ENCODE measurements around the gene CDHR2.

The CDHR2 gene

GRCh38 chr5:176508603-176509002, 40.5 kb upstream of the CDHR2 start:
- no peak for DNase-seq
- Histone ChIP-seq H3K27me3 (no peaks in the 10 kb centered on the region), H3K27ac (no peak overlapping the region), H3K36me3 (peaks cover 36 to 66% (median 39%) of the 10 kb centered on the region in 3 donors), H3K4me1 (no peaks in the 10 kb centered on the region), H3K9me3 (no peaks in the 10 kb centered on the region), H3K4me3 (no peak overlapping the region)
- intact Hi-C loops (cut with DNase I; ENCODE audit: low total_unique reads), result no loop called here
- no peak for TF ChIP-seq CTCF (IDR thresholded peaks at IDR 0.05)

GRCh38 chr5:176513788-176514187, 35.4 kb upstream of the CDHR2 start:
- Histone ChIP-seq H3K27me3 (no peaks in the 10 kb centered on the region), H3K36me3 (peaks cover 0 to 14% (median 10%) of the 10 kb centered on the region in 3 donors), H3K27ac (no peak overlapping the region), H3K4me3 (no peak overlapping the region), H3K9me3 (no peaks in the 10 kb centered on the region), H3K4me1 (no peaks in the 10 kb centered on the region)
- no peak for TF ChIP-seq CTCF (IDR thresholded peaks at IDR 0.05)
- intact Hi-C loops (cut with DNase I; ENCODE audit: low total_unique reads), result no loop called here
- no peak for DNase-seq

GRCh38 chr5:176514244-176514950, 34.7 kb upstream of the CDHR2 start:
- Histone ChIP-seq H3K4me3 (no peak overlapping the region), H3K36me3 (peaks cover 0 to 8% (median 4%) of the 10 kb centered on the region in 3 donors), H3K4me1 (no peaks in the 10 kb centered on the region), H3K27ac (no peak overlapping the region), H3K9me3 (no peaks in the 10 kb centered on the region), H3K27me3 (no peaks in the 10 kb centered on the region)
- no peak for DNase-seq
- intact Hi-C loops (cut with DNase I; ENCODE audit: low total_unique reads), result no loop called here
- TF ChIP-seq CTCF (IDR thresholded peaks at IDR 0.05), result no peak

GRCh38 chr5:176515396-176515795, 33.7 kb upstream of the CDHR2 start:
- no peak for TF ChIP-seq CTCF (IDR thresholded peaks at IDR 0.05)
- no peak for DNase-seq
- Histone ChIP-seq H3K4me3 (no peak overlapping the region), H3K9me3 (no peaks in the 10 kb centered on the region), H3K4me1 (no peaks in the 10 kb centered on the region), H3K36me3 (no peaks in the 10 kb centered on the region), H3K27ac (no peak overlapping the region), H3K27me3 (peaks cover 0 to 1% of the 10 kb centered on the region in 2 donors)
- intact Hi-C loops (cut with DNase I; ENCODE audit: low total_unique reads), result no loop called here

- intact Hi-C loops (cut with DNase I; ENCODE audit: low total_unique reads), result no loop called here
- no peak for TF ChIP-seq CTCF (IDR thresholded peaks at IDR 0.05)
These were observed 32.0 kb upstream of the CDHR2 start for GRCh38 chr5:176517053-176517661.

More at GRCh38 chr5:176517053-176517661, 32.0 kb upstream of the CDHR2 start:
- Histone ChIP-seq H3K27ac (no peak overlapping the region), H3K36me3 (no peaks in the 10 kb centered on the region), H3K4me3 (no peak overlapping the region), H3K27me3 (peaks cover 0 to 2% of the 10 kb centered on the region in 2 donors), H3K4me1 (no peaks in the 10 kb centered on the region), H3K9me3 (no peaks in the 10 kb centered on the region)
- DNase-seq, result no peak
